ENCODE results near the gene BOD1L1. TPM values are rescaled to one million over a fixed set of nuclear protein-coding genes. Genes with fewer than 3 reads are reported as not detected.

The BOD1L1 gene
- total RNA-seq, 1 experiment from 2014 or later = 37.2 TPM

GRCh38 chr4:13670456-13671160 lies 43.1 kb upstream of the BOD1L1 start:
- TF ChIP-seq CTCF (IDR thresholded peaks at IDR 0.05; ENCODE audit: insufficient read depth in 1 of 2, low read depth in 1 of 2, low read length in 1 of 2, severe bottlenecking in 1 of 2, unreplicated experiment in 1 of 2) = no peak

GRCh38 chr4:13665701-13666660 lies 38.5 kb upstream of the BOD1L1 start:
- intact Hi-C loops (cut with micrococcal nuclease; ENCODE audit: unreplicated experiment) = no loop called here
- POLR2A ChIA-PET = no interaction called here
- no peak for TF ChIP-seq CTCF (IDR thresholded peaks at IDR 0.05; ENCODE audit: insufficient read depth in 1 of 2, low read depth in 1 of 2, low read length in 1 of 2, severe bottlenecking in 1 of 2, unreplicated experiment in 1 of 2)
- CTCF ChIA-PET = no interaction called here
- Histone ChIP-seq H3K27me3 (replicated peaks; ENCODE audit: control insufficient read depth, insufficient read depth, low read length) (no peaks in the 10 kb centered on the region), H3K4me3 (ENCODE audit: low read depth, low read length) (no peak overlapping the region), H3K9me3 (no peaks in the 10 kb centered on the region), H3K4me1 (no peaks in the 10 kb centered on the region), H3K36me3 (ENCODE audit: control insufficient read depth, insufficient read depth, low read length) (no peaks in the 10 kb centered on the region)
- H3K9me3 Mint-ChIP-seq (ENCODE audit: unreplicated experiment) = no peaks in the 10 kb centered on the region
- DNase-seq = no peak
- BruUV-seq (replicated peaks) = no TSS peak
- peaks cover 3% of the 10 kb centered on the region for H3K27me3 Mint-ChIP-seq (ENCODE audit: insufficient read depth, unreplicated experiment)
- no peaks in the 10 kb centered on the region for H3K36me3 Mint-ChIP-seq (ENCODE audit: insufficient read depth, unreplicated experiment)
- no peak overlapping the region for H3K27ac Mint-ChIP-seq (ENCODE audit: unreplicated experiment)
- no peaks in the 10 kb centered on the region for H3K4me1 Mint-ChIP-seq (ENCODE audit: low read depth, unreplicated experiment)
- H3K4me3 Mint-ChIP-seq (ENCODE audit: unreplicated experiment) = no peak overlapping the region

More at GRCh38 chr4:13670456-13671160, 43.1 kb upstream of the BOD1L1 start:
- no peaks in the 10 kb centered on the region for H3K27me3 ChIP-seq (replicated peaks; ENCODE audit: control insufficient read depth, insufficient read depth, low read length)
- no peaks in the 10 kb centered on the region for H3K36me3 Mint-ChIP-seq (ENCODE audit: insufficient read depth, unreplicated experiment)
- BruUV-seq (replicated peaks) = no TSS peak
- H3K27me3 Mint-ChIP-seq (ENCODE audit: insufficient read depth, unreplicated experiment) = peaks cover 3% of the 10 kb centered on the region
- no peak overlapping the region for H3K4me3 ChIP-seq (ENCODE audit: low read depth, low read length)
- H3K4me1 Mint-ChIP-seq (ENCODE audit: low read depth, unreplicated experiment) = no peaks in the 10 kb centered on the region
- DNase-seq = no peak
- no peak overlapping the region for H3K27ac Mint-ChIP-seq (ENCODE audit: unreplicated experiment)
- CTCF ChIA-PET = no interaction called here
- H3K4me1 ChIP-seq = no peaks in the 10 kb centered on the region
- POLR2A ChIA-PET = no interaction called here
- no peaks in the 10 kb centered on the region for H3K36me3 ChIP-seq (ENCODE audit: control insufficient read depth, insufficient read depth, low read length)
- intact Hi-C loops (cut with micrococcal nuclease; ENCODE audit: unreplicated experiment) = no loop called here
- no peak overlapping the region for H3K4me3 Mint-ChIP-seq (ENCODE audit: unreplicated experiment)
- no peaks in the 10 kb centered on the region for H3K9me3 Mint-ChIP-seq (ENCODE audit: unreplicated experiment)
- no peaks in the 10 kb centered on the region for H3K9me3 ChIP-seq

GRCh38 chr4:13659341-13660070 lies 32.0 kb upstream of the BOD1L1 start:
- H3K4me1 Mint-ChIP-seq (ENCODE audit: low read depth, unreplicated experiment) = no peaks in the 10 kb centered on the region
- no peak for DNase-seq
- Histone ChIP-seq H3K27me3 (replicated peaks; ENCODE audit: control insufficient read depth, insufficient read depth, low read length) (no peaks in the 10 kb centered on the region), H3K9me3 (no peaks in the 10 kb centered on the region), H3K36me3 (ENCODE audit: control insufficient read depth, insufficient read depth, low read length) (no peaks in the 10 kb centered on the region), H3K4me1 (no peaks in the 10 kb centered on the region), H3K4me3 (ENCODE audit: low read depth, low read length) (no peak overlapping the region)
- no peak overlapping the region for H3K27ac Mint-ChIP-seq (ENCODE audit: unreplicated experiment)
- H3K27me3 Mint-ChIP-seq (ENCODE audit: insufficient read depth, unreplicated experiment) = peaks cover 7% of the 10 kb centered on the region
- intact Hi-C loops (cut with micrococcal nuclease; ENCODE audit: unreplicated experiment) = loop anchor here (10.0 kb wide), 2 partner anchors 375 to 775 kb away; no protein-coding TSS in a partner anchor
- ChIA-PET POLR2A (no interaction called here), CTCF (no interaction called here)
- no peak for TF ChIP-seq CTCF (IDR thresholded peaks at IDR 0.05; ENCODE audit: insufficient read depth in 1 of 2, low read depth in 1 of 2, low read length in 1 of 2, severe bottlenecking in 1 of 2, unreplicated experiment in 1 of 2)
- no peaks in the 10 kb centered on the region for H3K9me3 Mint-ChIP-seq (ENCODE audit: unreplicated experiment)
- H3K4me3 Mint-ChIP-seq (ENCODE audit: unreplicated experiment) = no peak overlapping the region
- no peaks in the 10 kb centered on the region for H3K36me3 Mint-ChIP-seq (ENCODE audit: insufficient read depth, unreplicated experiment)
- no TSS peak for BruUV-seq (replicated peaks)

Data from Caco-2 (cell line).